GM21423 (cell line): ENCODE data around the gene CHI3L2.

Source experiments
- ATAC-seq: cut with Tn5 transposase; IDR thresholded peaks from one replicate; pipeline ENCODE4 v1.9.1; 2021; ENCODE audit warnings: mild to moderate bottlenecking, moderate library complexity; ENCODE audit not compliant: unreplicated experiment

CHI3L2 gene

DNA sequence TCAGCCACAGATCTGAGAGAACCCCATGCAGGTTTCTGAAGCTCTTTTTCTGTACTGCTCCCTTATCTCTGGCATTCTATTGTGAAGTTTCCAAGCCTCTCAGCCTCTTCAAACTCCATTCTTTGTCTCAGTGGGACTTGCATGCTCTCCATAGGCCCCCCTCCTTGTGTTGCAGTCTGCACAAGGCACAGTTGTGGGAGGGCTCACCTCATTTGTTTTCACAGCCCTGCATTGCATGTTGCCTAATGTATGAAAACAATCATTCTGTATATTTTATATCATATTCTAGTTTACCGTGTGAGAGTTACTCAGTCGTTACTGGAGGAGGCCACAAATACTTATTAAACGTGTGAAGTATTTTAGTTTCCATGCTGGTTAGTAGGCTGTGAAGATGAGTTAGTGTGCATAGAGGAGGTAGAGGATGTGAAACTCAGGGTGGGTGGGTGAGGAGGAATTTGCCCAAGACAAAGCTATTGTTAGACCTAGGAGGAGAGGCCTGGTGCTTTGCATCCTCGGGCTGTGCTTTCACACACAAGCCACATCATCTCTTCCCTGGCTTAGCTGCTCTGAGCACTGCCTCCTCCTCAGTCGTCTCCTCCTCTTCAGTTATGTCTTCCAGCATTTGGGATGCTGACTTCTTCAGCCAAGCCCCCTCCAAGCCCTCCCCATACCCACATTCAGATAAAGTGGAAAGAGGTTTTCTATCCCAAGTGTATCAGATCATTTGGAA lies 7.8 kb upstream of the CHI3L2 start:
- ATAC-seq = peak; percentile 35

DNA sequence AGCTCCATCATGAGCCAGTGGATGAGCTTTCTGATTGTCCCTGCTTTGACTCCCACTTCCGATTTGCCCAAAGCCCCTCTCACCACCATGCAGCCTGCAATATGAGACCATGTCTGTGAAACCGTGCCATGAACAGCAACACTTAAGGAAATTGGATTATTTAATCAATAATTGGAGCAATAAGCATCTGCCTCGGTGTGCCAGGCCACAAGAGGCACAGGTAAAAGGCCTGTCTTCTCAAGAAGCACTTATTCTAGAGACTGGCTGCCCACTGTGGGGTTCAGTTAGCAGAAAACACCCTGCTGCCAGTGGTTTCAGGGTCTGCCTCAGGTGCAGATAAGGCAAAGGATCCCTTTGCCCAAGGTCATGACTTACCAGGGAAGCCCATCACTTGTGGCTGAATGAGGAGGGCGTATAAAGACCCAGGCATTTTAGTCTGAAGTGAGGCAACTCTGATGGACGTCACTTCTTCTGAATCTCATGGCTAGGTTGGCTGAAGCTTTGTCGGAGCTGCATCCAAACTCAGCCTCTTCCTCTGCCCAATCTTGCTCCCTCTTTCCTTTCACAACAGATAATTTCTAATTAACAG lies 7.1 kb upstream of the CHI3L2 start:
- ATAC-seq = no peak

DNA sequence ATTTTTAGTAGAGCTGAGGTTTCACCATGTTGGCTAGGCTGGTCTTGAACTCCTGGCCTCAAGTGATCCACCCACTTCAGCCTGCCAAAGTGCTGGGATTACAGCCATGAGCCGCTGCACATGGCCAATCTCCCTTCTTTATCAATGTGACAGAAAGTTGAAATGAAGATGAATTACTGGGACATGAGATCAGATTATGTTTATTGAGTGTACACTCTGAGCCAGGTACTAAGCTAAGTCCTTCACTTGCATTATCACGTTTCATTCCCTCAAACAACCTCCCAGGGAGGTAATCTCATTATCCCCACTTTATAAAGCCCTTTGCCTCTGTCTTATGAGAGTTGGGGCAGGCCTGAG lies 6.3 kb upstream of the CHI3L2 start:
- ATAC-seq = no peak

DNA sequence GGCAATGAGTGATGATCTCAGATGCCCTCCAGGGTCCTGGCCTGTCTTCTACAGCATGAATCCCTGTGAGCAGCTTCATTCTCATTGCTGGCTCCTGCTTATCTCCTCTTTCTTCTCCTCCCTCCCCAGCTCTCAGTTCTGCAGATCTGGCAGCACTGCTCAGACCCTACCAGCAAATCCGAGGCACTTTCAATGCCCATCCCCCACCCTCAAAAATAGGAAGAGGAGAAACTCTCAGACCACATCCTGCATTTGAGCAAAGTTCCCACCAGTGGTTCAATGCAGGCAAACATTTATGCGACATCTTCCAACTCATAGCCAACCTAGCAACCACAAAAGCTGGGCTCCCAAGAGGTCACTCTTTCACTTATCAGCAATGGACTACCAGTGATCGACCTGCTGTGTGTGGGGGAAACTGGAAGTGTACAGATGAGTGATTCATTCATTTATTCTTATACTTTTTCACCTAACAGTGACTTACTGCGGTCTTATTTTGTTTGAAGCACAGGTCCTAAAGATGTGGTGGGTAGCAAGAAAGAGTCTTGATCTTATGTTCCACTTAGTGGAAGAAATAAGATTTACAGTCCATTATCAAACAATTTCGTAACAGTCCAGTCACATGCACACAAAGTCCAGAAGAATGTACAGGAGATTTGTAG lies 5.8 kb upstream of the CHI3L2 start:
- peak; percentile 46 for ATAC-seq

DNA sequence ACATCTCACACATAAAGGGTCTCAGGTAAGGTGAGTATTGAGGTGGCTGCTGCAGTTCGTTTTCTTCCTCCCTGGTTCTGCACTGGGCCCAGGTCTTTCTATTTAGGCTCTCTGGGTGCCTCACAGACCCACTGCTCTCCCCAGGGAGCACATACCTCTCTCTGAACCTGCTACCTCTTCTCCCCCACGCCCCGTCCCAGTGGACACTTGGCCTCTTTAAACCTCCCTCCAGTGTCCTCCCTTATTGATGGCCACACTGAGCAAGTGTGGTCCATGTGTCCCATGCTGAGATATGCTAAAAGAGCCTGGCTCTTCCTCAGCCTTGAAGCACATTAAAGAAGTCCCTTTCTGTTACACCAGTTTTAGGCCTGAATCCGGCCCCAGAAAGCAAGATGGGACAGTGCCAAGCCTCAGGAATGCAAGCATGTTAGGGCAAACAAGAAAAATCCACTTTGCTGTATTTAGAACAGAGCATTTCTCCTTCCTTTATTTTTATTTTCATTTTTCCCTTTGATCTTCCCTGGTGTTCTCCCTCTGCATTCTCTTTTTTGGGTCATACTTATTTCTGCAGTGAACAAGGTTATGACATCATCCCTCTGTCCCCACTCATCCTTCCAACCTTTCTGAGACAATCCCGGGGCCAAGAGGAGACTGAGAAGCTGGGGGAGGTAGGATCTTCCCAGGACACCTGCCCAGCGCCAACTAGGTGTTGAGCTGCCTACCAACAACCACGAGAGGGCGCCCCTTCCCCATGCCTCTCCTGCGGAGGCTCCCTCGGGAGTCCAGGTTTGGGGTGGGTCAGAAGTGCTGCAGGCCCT lies 5.0 kb upstream of the CHI3L2 start:
- ATAC-seq = peak; percentile 22

DNA sequence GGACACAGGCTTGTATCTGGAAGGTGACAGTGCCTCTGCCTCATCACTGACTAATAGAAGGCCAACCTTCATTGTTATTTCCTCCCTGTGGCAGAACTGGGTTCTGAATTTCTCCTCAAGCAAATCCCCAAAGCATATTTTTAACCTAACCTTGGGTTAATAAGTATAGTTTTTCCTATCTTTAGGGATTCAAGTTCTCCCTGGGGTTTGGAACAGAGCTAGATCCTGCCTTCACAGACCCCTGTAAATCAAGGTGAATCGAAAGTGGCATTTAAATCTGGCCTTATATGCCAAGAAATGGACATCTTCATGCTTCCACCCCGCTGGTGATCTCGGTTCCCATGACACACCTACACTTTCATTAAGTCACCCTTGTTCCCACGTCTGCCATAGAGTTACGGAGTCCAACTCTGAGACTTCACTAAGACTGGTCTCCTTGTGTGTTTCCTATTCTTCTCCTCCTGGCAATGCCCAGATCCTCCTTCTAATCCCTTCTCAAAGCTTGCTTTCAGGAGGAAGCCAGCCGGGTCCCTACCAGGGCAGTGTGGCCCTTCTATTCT lies 4.3 kb upstream of the CHI3L2 start:
- ATAC-seq = no peak

DNA sequence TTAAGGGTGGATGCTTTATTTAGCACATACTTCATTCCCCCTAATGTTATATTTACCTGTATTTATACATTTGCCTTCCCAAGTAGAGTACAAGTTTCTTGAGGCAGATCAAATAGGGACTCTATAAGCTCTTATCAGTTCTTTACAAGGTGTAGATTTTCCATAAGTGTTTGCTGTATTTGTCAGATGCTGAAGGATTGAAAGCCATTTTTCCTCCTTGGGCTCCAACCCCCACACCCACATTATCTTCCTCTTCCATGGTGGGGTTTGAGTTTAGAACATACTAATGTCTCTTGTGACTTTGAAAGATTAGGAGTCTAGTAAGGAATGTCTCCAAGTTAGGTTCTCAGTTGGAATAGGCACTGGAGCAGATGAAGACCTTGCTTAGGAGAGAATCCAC lies 2.4 kb upstream of the CHI3L2 start:
- ATAC-seq = no peak

DNA sequence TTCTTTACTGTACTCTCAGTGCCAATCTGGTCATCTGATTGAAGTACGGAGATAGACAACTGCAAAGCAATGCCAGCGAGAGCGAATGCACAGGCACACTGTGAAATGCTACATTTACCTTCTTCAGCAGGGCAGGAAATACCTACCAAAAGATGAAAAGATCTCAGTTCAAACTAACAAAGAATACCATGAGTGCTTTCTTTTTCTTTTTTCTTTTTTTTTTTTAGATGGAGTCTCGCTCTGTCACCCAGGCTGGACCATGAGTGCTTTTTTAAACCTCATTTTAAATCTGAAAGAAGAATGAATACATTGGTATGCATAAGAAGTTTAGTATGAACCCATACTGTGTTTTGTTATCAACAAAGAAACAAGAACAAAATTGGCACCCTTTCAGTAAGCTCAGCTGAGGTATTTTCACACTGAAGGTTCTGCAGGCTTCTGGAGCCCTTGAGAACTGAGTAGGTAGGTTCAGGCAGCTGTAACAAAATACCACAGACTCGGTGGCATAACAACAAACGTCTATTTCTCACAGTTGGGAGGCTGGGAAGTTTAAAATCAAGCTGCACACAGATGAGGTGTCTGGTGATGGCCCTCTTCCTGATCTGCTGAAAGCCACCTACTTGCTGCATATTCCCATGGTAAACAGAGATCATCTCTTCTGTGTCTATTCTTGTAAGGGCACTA lies 1.7 kb upstream of the CHI3L2 start:
- ATAC-seq = no peak

DNA sequence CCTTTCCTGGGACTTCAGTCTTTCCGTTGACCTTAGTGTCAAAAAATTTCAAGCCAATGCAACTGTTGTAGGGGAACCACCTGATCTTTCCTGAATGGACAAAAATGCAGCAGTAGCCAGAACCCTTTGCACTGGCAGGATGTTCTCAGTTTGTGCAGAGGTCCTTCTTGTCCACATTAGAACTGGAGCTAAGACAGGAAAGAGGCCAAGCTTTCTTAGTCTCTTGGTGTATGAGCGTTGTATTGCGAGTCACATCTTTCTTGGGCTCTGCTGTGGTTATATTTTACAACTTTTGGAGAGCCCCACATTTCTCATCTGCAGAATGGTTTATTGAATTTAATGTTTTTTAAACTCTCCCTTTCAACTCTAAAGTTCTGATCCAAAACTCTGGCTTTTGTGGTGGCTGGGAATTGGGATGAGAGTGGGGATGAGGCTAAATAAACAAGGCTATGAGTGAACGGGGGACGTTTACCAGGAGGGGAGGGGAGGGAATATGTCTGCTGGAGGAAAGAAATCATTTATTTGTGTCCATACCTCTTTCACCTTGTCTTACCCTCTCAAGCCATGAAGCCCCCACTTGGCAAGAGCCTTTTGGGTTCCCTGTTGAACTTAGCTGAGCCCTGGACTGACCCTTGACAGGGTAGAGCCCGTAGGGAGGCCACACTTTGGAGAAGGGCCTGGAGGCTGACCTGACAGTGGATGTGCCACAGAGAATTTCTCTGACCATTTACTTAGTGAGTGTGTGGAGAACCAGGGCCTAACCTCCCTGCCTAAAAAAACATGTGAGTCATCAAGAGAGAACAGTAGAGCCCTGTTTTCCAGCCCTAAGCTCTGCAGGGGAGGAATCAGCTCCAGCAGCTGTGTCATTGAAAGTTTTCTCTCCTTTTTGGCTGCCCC lies 586 bp downstream of the CHI3L2 start:
- no peak for ATAC-seq

DNA sequence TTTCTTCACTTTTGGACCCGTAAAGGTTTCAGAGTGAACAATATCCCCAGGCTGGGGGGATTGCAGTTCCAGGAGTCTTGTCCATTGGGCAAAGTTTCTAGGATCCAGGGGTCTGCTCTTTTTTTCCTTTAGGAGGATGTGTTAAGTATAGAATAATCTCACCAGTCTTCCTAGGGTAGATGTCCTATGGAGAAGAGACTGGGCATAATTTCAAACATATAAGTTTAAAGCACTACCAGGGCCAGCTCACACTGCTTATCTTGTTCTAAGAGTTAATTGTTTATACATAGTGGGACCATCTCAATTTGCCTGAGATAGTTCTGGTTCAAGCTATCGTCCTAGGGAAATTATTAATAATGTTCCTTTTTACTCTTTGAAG lies 1.2 kb downstream of the CHI3L2 start:
- no peak for ATAC-seq

DNA sequence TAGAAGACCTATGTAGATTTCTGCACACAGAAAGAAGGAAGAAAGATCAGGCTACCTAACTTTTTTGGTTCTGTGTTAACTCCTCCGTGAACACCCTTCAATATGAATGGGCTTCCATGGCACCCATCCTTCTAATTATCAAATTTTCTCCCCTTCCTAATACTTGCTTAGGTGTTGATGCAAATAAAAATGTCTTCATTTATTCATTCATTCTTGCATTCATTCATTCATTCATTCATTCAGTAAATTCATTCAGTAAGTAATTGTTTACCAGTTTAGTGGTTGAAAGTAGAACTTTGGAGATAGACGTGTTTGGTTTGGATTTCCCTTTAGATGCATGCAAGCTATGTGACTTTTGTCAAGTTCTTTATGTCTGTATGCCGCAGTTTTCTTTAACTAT lies 4.6 kb downstream of the CHI3L2 start:
- ATAC-seq = no peak

DNA sequence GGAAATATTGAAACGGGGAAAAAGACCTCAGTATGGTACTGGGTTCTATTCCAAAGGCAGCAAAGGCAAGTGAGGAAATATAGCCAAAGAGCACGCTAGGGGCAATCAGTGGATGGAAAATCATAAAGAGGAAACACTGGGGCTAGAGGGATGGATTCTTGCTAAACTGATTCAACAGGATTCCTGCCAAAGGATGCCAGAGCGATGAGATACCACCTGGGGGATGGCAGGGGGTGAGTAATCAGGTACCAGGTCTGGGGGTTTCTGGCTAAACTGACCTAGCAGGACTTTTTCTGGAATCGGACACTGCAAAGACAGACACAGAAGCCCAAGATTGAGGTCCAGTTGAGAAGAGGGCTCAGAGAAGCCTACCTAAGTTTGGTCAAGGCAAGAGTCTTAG lies 6.7 kb downstream of the CHI3L2 start:
- no peak for ATAC-seq

DNA sequence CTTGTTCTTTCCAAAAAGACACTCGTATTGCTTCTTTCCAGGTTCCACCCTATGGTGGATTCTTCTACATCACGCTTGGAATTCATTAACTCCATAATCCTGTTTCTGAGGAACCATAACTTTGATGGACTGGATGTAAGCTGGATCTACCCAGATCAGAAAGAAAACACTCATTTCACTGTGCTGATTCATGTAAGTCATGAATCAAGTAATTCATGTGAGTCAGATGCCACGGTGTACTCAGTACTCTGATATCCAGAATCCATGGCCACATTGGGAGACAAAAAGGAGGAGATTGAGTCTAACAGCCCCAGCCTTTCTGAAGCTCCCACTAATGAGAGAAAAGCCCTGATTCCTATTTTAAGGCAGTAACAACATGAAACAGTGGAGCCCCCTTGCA lies 7.4 kb downstream of the CHI3L2 start:
- ATAC-seq = no peak

DNA sequence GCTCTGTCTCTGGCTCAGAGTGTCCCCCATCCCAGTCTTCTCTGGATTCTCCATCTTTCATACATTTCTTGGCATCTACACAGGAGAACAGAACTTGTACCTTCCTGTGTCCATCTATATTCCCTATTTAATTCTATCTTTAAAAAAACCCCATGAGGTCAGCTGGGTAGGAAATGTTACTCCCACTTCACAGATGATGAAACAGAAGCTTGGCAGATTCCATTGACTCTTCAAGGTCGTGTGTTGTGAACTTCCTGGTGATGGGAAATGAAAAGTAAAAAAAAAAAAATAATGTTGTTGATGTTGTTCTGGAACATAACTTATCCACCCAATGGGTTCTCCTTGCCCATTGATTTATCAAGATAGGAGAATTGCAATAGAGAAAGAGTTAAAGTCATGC lies 8.9 kb downstream of the CHI3L2 start:
- no peak for ATAC-seq

DNA sequence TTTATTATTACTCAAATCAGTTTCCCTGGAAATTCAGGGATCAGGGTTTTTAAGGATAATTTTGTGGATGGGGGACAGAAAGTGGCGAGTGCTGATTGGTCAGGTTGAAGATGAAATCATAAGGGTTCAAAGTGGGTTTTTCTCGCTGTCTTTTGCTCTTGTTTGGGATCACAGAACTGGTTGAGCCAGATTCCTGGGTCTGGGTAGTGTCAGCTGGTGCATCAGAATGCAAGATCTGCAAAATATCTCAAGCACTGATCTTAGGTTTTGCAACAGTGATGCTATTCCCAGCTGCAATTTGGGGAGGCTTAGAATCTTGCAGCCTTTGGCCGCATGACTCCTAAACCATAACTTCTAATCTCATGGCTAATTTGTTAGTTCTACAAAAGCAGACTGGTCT lies 9.3 kb downstream of the CHI3L2 start:
- no peak for ATAC-seq

DNA sequence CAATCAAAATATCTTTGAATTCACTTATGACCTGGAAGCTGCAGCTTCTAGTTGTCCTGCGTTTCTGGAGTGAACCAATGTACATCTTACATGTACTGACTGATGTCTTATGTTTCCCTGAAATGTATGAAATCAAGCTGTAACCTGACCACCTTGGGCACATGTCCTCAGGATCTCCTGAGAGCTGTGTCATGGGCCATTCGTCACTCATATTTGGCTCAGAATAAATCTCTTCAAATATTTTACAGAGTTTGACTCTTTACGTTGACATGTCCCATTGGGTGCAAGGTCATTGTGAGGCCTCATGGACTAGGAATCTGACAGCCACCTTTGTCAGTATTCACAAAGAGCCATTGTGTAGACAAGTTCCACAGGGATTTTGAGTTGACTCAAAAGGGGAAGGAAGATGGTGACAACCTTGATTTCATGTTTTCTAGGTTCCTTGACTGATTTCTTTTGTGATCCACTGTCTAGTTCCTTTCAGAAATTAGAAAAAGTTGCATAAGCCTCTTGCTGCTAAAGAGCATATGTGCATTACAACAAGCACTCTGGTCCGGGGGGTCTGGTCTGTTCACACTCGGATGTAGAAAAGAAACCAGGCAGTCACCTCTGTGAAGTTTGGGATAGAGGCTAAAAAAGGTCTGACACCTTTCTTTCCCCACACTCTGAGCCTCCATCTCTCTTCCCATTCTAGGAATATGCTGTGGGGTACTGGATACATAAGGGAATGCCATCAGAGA lies 10.7 kb downstream of the CHI3L2 start:
- no peak for ATAC-seq

DNA sequence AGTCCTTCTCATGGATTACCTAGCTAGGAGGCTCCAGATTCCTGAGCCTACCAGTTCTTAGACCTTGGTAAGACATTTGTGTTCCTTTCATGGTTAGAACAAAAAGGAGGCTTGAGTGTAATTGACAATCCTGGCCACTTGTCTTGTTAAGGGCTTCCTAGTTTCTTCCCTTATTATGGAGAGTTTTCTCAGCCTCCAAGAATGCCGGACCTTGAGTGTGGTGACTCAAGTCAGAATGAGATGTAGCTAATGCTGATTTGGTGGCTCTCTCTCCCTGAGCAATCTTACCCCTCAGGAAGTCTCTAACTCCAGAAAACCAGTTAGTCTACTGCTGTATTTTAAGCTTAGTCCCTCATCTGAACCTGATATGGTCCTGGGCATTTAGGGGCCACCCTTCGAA lies 14.3 kb downstream of the CHI3L2 start:
- ATAC-seq = no peak

DNA sequence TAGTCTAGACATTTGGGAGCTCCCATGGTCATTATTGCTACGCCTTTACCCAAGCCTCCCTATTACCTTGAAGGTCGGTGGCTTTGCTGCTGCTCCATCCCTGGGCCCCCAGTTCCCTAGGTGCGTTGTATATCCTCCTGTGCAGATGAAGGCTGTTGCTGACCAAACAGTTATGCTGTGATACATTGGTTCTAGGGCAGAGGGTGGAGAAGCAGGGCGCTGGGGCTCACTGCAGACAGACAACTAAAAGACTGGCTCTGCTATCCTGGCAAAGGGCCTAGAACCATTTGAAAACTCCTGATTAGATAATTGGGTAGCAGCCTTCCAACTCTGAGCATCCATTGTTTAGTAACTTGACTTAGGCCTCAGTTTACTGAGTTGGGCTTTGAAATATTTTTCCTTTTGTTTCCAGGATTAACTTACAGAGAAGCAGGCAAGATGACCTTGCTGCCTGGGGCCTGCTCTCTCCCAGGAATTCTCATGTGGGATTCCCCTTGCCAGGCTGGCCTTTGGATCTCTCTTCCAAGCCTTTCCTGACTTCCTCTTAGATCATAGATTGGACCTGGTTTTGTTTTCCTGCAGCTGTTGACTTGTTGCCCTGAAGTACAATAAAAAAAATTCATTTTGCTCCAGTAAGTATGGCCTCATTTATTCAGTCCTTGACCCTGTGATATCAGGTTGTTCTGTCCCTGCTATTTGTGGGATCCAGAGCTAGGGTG lies 15.5 kb downstream of the CHI3L2 start:
- ATAC-seq = no peak
